Renal cortex interstitium (tissue), 15 donors: ENCODE measurements around the gene NT5C. TPM values are rescaled to one million over a fixed set of nuclear protein-coding genes. Genes with fewer than 3 reads are reported as not detected.
"Not testable (repeated sequence)": the region's sequence is repeated elsewhere in the genome, so short reads cannot be mapped to it uniquely, and the experiment has no call there.

Source experiments
- DNase-seq, 11 donors: peaks; one replicate each; pipeline ENCODE4 v3.0.0-alpha.2; 2013; ENCODE audit warnings: low read depth in 9 of 11, low spot score in 4 of 11; ENCODE audit errors: extremely low read depth in 1 of 11
- long read RNA-seq, 16 experiments: transcript quantifications; one replicate each; lab custom pipeline, GENCODE V29; 2026
- polyA plus RNA-seq, 3 donors: library from polyadenylated mRNA; unstranded; fragments of 120-200 nt; gene quantifications; one replicate each; pipeline ENCODE4 v1.2.1, GENCODE V29; 2013; ENCODE audit not compliant: insufficient read length in 3 of 3

The NT5C gene
- polyA plus RNA-seq = 10 to 100 TPM; 46.9 to 70.1 (median 61.7) TPM
- long read RNA-seq, donor 1, transcript NT5C-201 (5 exons, 954 nt) = major isoform, 17 of 28 reads
- long read RNA-seq, donor 1, transcript NT5C-214 (2 exons, 503 nt) = minor isoform, 5 of 28 reads
- long read RNA-seq, donor 1, partial matches to known transcripts = 0 of 28 reads
- long read RNA-seq, donor 1, other reads (novel, unspliced or antisense) = 0 of 28 reads
- long read RNA-seq, donor 2, transcript NT5C-201 (5 exons, 954 nt) = major isoform, 16 of 27 reads
- long read RNA-seq, donor 2, partial matches to known transcripts = 0 of 27 reads
- long read RNA-seq, donor 2, other reads (novel, unspliced or antisense) = 0 of 27 reads
- long read RNA-seq, donor 3, transcript NT5C-201 (5 exons, 954 nt) = major isoform, 31 of 39 reads
- long read RNA-seq, donor 3, transcript NT5C-214 (2 exons, 503 nt) = minor isoform, 5 of 39 reads
- long read RNA-seq, donor 3, partial matches to known transcripts = 0 of 39 reads
- long read RNA-seq, donor 3, other reads (novel, unspliced or antisense) = 0 of 39 reads
- long read RNA-seq, donor 4, transcript NT5C-201 (5 exons, 954 nt) = major isoform, 22 of 29 reads
- long read RNA-seq, donor 4, partial matches to known transcripts = 0 of 29 reads
- long read RNA-seq, donor 4, other reads (novel, unspliced or antisense) = 0 of 29 reads
- long read RNA-seq, donor 5 = 0 reads
- long read RNA-seq, donor 6, transcript NT5C-214 (2 exons, 503 nt) = minor isoform, 10 of 35 reads
- long read RNA-seq, donor 6, transcript NT5C-201 (5 exons, 954 nt) = major isoform, 15 of 35 reads
- long read RNA-seq, donor 6, partial matches to known transcripts = 0 of 35 reads
- long read RNA-seq, donor 6, other reads (novel, unspliced or antisense) = 0 of 35 reads
- long read RNA-seq, donor 7, transcript NT5C-201 (5 exons, 954 nt) = major isoform, 23 of 33 reads
- long read RNA-seq, donor 7, transcript NT5C-214 (2 exons, 503 nt) = minor isoform, 6 of 33 reads
- long read RNA-seq, donor 7, partial matches to known transcripts = 0 of 33 reads
- long read RNA-seq, donor 7, other reads (novel, unspliced or antisense) = 0 of 33 reads
- long read RNA-seq, donor 8 = 0 reads
- long read RNA-seq, donor 9, transcript NT5C-201 (5 exons, 954 nt) = major isoform, 20 of 29 reads
- long read RNA-seq, donor 9, partial matches to known transcripts = 0 of 29 reads
- long read RNA-seq, donor 9, other reads (novel, unspliced or antisense) = 0 of 29 reads
- long read RNA-seq, donor 10, transcript NT5C-214 (2 exons, 503 nt) = minor isoform, 5 of 43 reads
- long read RNA-seq, donor 10, transcript NT5C-201 (5 exons, 954 nt) = major isoform, 29 of 43 reads
- long read RNA-seq, donor 10, partial matches to known transcripts = 0 of 43 reads
- long read RNA-seq, donor 10, other reads (novel, unspliced or antisense) = 0 of 43 reads
- long read RNA-seq, donor 11, transcript NT5C-201 (5 exons, 954 nt) = major isoform, 20 of 28 reads
- long read RNA-seq, donor 11, transcript NT5C-214 (2 exons, 503 nt) = minor isoform, 5 of 28 reads
- long read RNA-seq, donor 11, partial matches to known transcripts = 0 of 28 reads
- long read RNA-seq, donor 11, other reads (novel, unspliced or antisense) = 0 of 28 reads
- long read RNA-seq, donor 12, transcript NT5C-201 (5 exons, 954 nt) = major isoform, 17 of 24 reads
- long read RNA-seq, donor 12, partial matches to known transcripts = 0 of 24 reads
- long read RNA-seq, donor 12, other reads (novel, unspliced or antisense) = 0 of 24 reads
- long read RNA-seq, donor 13 = 0 reads
- long read RNA-seq, donor 14, transcript NT5C-201 (5 exons, 954 nt) = major isoform, 21 of 34 reads
- long read RNA-seq, donor 14, partial matches to known transcripts = 0 of 34 reads
- long read RNA-seq, donor 14, other reads (novel, unspliced or antisense) = 0 of 34 reads
- long read RNA-seq, donor 15, transcript NT5C-201 (5 exons, 954 nt) = major isoform, 12 of 17 reads
- long read RNA-seq, donor 15, partial matches to known transcripts = 0 of 17 reads
- long read RNA-seq, donor 15, other reads (novel, unspliced or antisense) = 0 of 17 reads
- long read RNA-seq, donor 16, transcript NT5C-201 (5 exons, 954 nt) = major isoform, 52 of 89 reads
- long read RNA-seq, donor 16, transcript NT5C-203 (4 exons, 648 nt) = minor isoform, 7 of 89 reads
- long read RNA-seq, donor 16, transcript NT5C-202 (3 exons, 776 nt) = minor isoform, 7 of 89 reads
- long read RNA-seq, donor 16, transcript NT5C-214 (2 exons, 503 nt) = minor isoform, 8 of 89 reads
- long read RNA-seq, donor 16, partial matches to known transcripts = 0 of 89 reads
- long read RNA-seq, donor 16, other reads (novel, unspliced or antisense) = 0 of 89 reads

DNA sequence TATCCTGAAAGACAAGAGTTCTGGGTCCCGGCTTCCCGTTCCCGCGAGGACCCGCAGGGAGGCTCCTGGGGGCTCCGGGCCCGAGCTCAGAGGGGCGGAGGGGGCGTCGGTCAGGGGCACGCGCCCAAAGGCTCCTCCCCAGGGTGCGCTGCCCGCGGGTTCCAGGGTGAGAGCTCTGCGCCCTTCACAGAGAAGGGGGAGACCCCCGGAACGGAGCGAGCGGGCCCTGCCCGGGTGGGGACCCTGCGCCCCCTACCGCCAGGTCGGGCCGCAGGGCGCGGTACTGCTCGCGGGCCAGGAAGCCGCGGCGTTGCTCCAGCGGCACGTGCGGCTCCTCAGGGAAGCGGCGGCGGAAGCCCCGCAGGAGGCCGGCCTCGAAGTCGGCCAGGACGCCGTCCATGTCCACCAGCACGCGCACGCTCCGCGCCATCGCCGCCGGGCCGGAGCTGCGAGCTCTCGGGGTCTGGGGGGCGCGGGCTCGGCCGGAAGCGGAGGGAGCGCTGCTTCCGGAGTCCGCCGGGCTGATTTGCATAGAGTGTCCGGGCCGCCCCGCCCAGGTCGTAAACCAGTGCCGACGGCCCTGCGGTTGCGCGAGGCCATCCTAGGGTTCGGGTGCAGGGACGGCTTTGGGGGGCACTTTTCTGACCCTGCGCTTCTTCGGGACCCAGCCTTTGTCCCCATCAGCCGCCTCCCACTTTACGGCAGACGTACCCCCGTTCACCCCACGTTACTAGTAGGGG lies at the start of gene NT5C:
Gene NT5C (minus strand): TSS at position 465 of the 740 bp plus-strand sequence. CDS start 35 bp downstream, at position 430.
- DNase-seq = peak in 8 of 11 donors; percentile 67 to 87 (median 84)

DNA sequence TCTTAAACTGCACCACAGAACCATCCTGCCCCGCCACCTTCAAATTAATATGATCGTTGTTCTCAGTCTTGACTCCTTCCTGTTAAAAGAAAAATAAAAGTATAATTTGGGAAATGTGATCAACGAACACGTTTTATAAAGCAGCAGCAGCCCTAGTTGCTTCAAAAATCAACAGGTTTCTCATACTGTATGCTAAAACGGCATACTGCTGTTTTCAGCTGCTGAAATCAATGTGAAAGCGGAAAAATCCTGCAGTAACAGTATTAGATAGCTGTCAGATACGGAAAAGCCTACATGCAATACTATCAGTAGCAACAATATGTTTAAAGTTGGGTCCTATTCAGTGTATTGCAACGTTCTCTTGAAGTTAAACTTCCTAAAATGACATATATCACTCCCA lies 49.6 kb upstream of the NT5C start:
- no peak for DNase-seq

DNA sequence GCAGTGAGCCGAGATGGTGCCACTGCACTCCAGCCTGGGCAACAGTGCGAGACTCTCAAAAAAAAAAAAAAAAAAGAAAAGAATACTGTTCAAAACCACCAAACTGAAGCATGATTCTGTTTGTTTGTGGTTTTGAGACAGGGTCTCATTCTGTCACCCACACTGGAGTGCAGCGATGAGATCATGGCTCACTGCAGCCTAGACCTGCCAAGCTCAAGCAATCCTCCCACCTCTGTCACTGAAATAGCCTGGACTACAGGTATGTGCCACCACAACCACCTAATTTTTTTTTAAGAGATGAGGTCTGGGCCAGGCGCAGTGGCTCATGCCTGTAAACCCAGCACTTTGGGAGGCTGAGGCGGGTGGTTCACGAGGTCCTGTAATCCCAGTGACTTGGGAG lies 46.9 kb upstream of the NT5C start:
- DNase-seq = no peak

GRCh38 chr17:75176625-75177024 lies 45.1 kb upstream of the NT5C start:
- DNase-seq = no peak

DNA sequence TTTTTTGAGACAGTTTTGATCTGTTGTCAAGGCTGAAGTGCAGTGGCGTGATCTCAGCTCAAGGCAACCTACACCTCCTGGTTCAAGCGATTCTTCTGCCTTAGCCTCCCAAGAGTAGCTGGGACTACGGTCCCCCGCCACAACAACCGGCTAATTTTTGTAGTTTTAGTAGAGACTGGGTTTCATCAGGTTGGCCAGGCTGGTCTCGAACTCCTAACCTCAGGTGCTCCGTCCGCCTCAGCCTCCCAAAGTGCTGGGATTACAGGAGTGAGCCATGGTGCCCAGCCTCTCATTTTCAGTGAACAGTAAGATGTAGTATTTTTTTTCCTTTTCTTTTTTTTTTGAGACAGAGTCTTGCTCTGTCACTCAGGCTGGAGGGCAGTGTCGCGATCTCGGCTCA lies 43.5 kb upstream of the NT5C start:
- DNase-seq = no peak

DNA sequence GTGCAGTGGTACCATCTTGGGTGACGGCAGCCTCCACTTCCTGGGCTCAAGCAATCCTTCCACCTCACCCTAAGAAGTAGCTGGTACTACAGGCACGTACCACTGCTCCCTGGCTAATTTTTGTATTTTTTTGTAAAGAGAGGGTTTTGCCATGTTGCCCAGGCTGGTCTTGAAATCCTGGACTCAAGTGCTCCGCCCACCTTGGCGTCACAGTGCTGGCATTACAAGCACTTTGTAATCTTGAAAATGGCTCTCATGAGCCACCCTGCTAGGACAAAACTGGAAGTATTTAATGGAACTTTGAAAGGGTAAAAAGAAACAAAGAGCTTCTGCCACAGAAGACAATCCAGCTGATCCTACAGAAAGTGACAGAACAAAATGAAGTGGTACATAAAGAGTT lies 42.0 kb upstream of the NT5C start:
- no peak for DNase-seq

DNA sequence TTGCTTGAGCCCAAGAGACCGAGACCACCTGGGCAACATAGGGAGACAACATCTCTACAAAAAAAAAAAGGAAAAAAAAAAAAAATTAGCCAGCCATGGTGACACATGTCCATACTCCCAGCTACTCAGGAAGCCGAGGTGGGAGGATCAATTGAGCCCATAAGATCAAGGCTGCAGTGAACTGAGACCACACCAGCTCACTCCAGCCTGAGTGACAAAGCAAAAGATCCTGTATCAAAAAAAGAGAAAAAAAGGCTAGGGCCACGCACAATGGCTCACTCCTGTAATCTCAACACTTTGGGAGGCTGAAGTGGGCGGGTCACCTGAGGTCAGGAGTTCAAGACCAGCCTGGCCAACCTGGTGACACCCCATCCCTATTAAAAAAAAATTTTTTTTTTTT lies 37.5 kb upstream of the NT5C start:
- DNase-seq = no peak

DNA sequence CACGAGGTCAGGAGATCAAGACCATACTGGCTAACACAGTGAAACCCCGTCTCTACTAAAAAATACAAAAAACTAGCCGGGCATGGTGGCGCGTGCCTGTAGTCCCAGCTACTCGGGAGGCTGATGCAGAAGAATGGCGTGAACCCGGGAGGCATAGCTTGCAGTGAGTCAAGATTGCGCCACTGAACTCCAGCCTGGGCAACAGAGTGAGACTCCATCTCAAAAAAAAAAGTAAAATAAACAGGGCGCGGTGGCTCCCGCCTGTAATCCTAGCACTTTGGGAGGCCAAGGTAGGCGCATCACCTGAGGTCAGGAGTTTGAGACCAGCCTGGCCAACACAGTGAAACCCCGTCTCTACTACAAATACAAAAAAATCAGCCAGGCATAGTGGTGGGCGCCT lies 33.1 kb upstream of the NT5C start:
- DNase-seq = not testable (repeated sequence)

- DNase-seq = no peak
Observed at GRCh38 chr17:75163074-75163473, 31.5 kb upstream of the NT5C start.

DNA sequence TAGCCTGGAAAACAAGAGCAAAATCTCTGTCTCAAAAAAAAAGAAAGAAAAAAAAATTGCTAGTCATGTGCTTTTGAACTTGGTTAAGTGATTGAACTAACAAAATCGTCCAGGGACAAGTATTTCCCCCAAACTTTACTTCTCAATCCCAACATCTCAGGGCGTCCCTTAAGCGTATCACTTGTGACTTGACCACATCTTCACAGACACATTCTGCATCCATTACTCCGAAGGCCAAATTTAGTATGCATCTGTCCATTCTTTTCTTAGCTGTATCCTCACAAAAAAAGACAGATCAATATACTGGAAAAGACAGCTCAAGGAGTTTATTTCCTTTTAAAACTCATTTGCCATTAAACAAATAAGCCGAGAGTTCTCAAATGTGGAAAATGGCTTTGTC lies 28.7 kb upstream of the NT5C start:
- DNase-seq = no peak

GRCh38 chr17:75159196-75160031 lies 27.9 kb upstream of the NT5C start:
- DNase-seq = no peak

DNA sequence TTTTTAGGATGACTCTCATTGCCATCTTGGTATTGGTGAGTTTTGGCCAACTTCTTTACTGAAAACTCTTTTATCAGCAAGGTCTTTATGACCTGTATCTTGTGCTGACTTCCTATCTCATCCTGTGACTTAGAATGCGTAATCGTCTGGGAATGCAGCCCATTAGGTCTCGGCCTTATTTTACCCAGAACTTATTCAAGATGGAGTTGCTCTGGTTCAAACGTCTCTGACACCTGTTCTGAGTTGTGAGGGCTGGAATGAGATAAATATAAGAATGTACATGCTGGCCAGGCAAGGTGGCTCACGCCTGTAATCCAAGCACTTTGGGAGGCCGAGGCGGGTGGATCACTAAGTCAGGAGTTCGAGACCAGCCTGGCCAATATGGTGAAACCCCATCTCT lies 26.9 kb upstream of the NT5C start:
- DNase-seq = not testable (repeated sequence)

- no peak for DNase-seq
Observed at GRCh38 chr17:75155191-75155601, 23.7 kb upstream of the NT5C start.

DNA sequence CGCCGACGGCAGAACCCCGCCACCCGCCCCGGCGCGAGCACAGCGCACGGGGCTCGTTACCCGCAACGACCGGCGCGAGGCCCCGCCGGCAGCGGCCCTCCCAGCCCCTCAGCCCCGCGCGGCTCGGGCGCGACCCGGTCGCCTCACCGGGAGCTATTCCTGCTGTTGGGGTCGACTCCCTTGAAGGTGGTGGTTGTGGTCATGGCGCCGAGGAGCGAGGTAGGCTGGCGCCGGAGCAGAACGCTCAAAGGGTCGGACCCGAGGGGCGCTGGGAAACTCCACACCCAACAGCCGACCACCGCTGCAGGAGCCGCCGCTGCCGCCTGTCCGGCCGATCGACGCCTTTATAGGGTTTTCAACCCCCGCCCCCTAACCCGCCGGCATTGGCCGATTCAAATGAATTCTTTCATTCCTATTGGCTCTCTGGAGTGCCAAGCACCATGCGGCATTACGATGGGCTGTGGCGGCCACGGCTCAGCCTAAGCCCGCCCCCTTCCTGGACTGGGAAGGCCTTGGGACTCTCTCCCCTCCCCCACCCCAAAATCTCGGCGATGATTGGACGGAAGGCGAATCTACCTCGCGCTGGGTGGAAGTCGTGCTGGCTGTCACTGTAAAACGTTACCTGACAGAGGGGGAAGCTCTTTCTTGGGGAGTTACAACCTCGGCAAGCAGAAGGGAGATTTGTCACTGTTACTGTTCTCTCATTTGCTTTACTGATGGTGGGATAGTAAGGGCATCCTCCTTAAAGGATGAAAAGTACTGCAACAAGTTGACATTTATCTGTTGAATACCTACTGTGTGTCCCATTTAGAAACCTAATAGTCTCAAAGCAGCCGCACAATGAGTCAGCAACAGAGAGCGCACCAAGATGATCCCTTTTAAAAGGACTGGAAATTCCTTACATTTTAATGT lies 22.9 kb upstream of the NT5C start, which contains the start of gene JPT1:
Gene JPT1 (minus strand): TSS at position 318 of the 912 bp plus-strand sequence. CDS start 115 bp downstream, at position 203.
- DNase-seq = peak; percentile 92 to 99 (median 98)
